IMR-90 (cell line): ENCODE results near the gene AXDND1. TPM values are rescaled to one million over a fixed set of nuclear protein-coding genes. Genes with fewer than 3 reads are reported as not detected.

Experiments
- ATAC-seq: fragments of 200-7000 bp; cut with Tn5 transposase; 2 replicates; pipeline ENCODE4 v1.9.1; 2020; ENCODE audit warnings: low read depth, mild to moderate bottlenecking, moderate library complexity
- BruUV-seq: library from RNA; stranded (reverse); fragments of 400-500 nt; replicated peaks from 2 replicates; lab custom pipeline; 2021; lab: Mats Ljungman, UMichigan
- CTCF ChIA-PET: fragments of 300-600 bp; formaldehyde crosslinking; extraction: SDS; loops from one replicate; lab custom pipeline; 2021; ENCODE audit warnings: antibody characterized with exemption; lab: Yijun Ruan, JAX
- POLR2A ChIA-PET: fragments of 300-600 bp; sonication (Branson Sonifier 250); formaldehyde crosslinking; loops from one replicate; lab custom pipeline; 2022; ENCODE audit warnings: antibody characterized with exemption; ENCODE audit not compliant: unreplicated experiment; lab: Charles Lee
- DNase-seq: peaks from one replicate; pipeline ENCODE4 v3.0.0; 2013
- H2AFZ ChIP-seq: replicated peaks from 2 replicates; pipeline ENCODE3; 2013; ENCODE audit warnings: low read length, mild to moderate bottlenecking; ENCODE audit not compliant: poor library complexity
- H2AK5ac ChIP-seq: 2 replicates; pipeline ENCODE4 v1.6.1; 2013; ENCODE audit warnings: low read depth, low read length, inconsistent platforms
- H2AK9ac ChIP-seq: replicated peaks from 2 replicates; pipeline ENCODE3; 2013; ENCODE audit warnings: mild to moderate bottlenecking, low read depth, low read length, moderate library complexity; ENCODE audit not compliant: poor library complexity
- H2BK120ac ChIP-seq: 2 replicates; pipeline ENCODE4 v1.6.1; 2013; ENCODE audit warnings: low read depth, low read length, inconsistent platforms
- H2BK15ac ChIP-seq: 3 replicates; pipeline ENCODE4 v1.6.1; 2013; ENCODE audit warnings: low read depth, low read length, inconsistent platforms
- H2BK20ac ChIP-seq: 2 replicates; pipeline ENCODE4 v1.6.1; 2013; ENCODE audit warnings: low read depth, mild to moderate bottlenecking, inconsistent platforms, low read length, moderate library complexity
- H2BK5ac ChIP-seq: 2 replicates; pipeline ENCODE4 v1.6.1; 2013; ENCODE audit warnings: mild to moderate bottlenecking, low read depth, low read length, inconsistent platforms; ENCODE audit not compliant: poor library complexity, severe bottlenecking
- H3K14ac ChIP-seq: replicated peaks from 2 replicates; pipeline ENCODE4 v1.6.1; 2013; ENCODE audit warnings: low read depth, low read length, inconsistent platforms
- H3K18ac ChIP-seq: 2 replicates; pipeline ENCODE4 v1.6.1; 2013; ENCODE audit warnings: low read depth, low read length, control low read depth
- H3K23ac ChIP-seq: 2 replicates; pipeline ENCODE4 v1.6.1; 2013; ENCODE audit warnings: low read depth, low read length, inconsistent platforms
- H3K27ac ChIP-seq: 2 replicates; pipeline ENCODE4 v1.5.1; 2013; ENCODE audit warnings: mild to moderate bottlenecking, control low read depth, low read length; ENCODE audit not compliant: insufficient read depth
- H3K27me3 ChIP-seq: 2 replicates; pipeline ENCODE4 v1.6.1; 2013; ENCODE audit warnings: low read length; ENCODE audit not compliant: control insufficient read depth, insufficient read depth
- H3K36me3 ChIP-seq: 2 replicates; pipeline ENCODE4 v1.6.1; 2013; ENCODE audit warnings: low read length, mixed read lengths; ENCODE audit not compliant: control insufficient read depth, insufficient read depth
- H3K4ac ChIP-seq: 2 replicates; pipeline ENCODE4 v1.6.1; 2013; ENCODE audit warnings: low read depth, low read length, inconsistent platforms
- H3K4me1 ChIP-seq: 2 replicates; pipeline ENCODE4 v1.6.1; 2013; ENCODE audit warnings: low read length, mixed read lengths; ENCODE audit not compliant: control insufficient read depth, insufficient read depth
- H3K4me2 ChIP-seq: 2 replicates; pipeline ENCODE4 v1.6.1; 2013; ENCODE audit warnings: low read depth, mild to moderate bottlenecking, control low read depth, low read length, moderate library complexity
- H3K4me3 ChIP-seq: 2 replicates; pipeline ENCODE4 v1.5.1; 2013; ENCODE audit warnings: low read depth, mild to moderate bottlenecking, control low read depth, low read length, moderate library complexity; ENCODE audit not compliant: insufficient read depth
- H3K56ac ChIP-seq: 2 replicates; pipeline ENCODE4 v1.6.1; 2013; ENCODE audit warnings: low read length, inconsistent platforms; ENCODE audit not compliant: insufficient read depth; ENCODE audit errors: extremely low read depth
- H3K79me1 ChIP-seq, 2 experiments: 2 replicates each; pipeline ENCODE4 v1.6.1; 2013; ENCODE audit warnings: low read length in 2 of 2, inconsistent platforms in 1 of 2, low read depth in 1 of 2
- H3K9ac ChIP-seq: 2 replicates; pipeline ENCODE4 v1.6.1; 2013; ENCODE audit warnings: low read depth, low read length, control low read depth
- H3K9me1 ChIP-seq: 2 replicates; pipeline ENCODE4 v1.6.1; 2013; ENCODE audit warnings: low read length, inconsistent platforms; ENCODE audit not compliant: insufficient read depth
- H3K9me3 ChIP-seq: 2 replicates; pipeline ENCODE4 v1.6.1; 2013; ENCODE audit warnings: low read length; ENCODE audit not compliant: control insufficient read depth, insufficient read depth
- H4K20me1 ChIP-seq: 2 replicates; pipeline ENCODE4 v1.6.1; 2013; ENCODE audit warnings: low read length, inconsistent platforms; ENCODE audit not compliant: insufficient read depth
- H4K5ac ChIP-seq: 2 replicates; pipeline ENCODE4 v1.6.1; 2013; ENCODE audit warnings: mild to moderate bottlenecking, low read depth, low read length, control low read depth
- H4K8ac ChIP-seq, 2 experiments: 2 replicates each; pipeline ENCODE4 v1.6.1; 2013; ENCODE audit warnings: low read depth in 2 of 2, low read length in 2 of 2, control low read depth in 1 of 2, inconsistent platforms in 1 of 2
- H4K91ac ChIP-seq: 2 replicates; pipeline ENCODE4 v1.6.1; 2013; ENCODE audit warnings: low read depth, low read length, inconsistent platforms; ENCODE audit not compliant: insufficient read depth
- BHLHE40 ChIP-seq: fragments of 150-350 bp; IDR thresholded peaks from 2 replicates; pipeline ENCODE4 v1.6.1; 2016; ENCODE audit warnings: mild to moderate bottlenecking, low read depth, low read length
- CEBPB ChIP-seq: IDR thresholded peaks from 2 replicates; pipeline ENCODE4 v1.6.1; 2012; ENCODE audit warnings: low read depth, low read length, improper control_type of control experiment
- CHD1 ChIP-seq: IDR thresholded peaks from 2 replicates; pipeline ENCODE4 v1.6.1; 2012; ENCODE audit warnings: low read depth, low read length, improper control_type of control experiment
- ELK1 ChIP-seq: fragments of 150-350 bp; IDR thresholded peaks from 2 replicates; pipeline ENCODE4 v1.6.1; 2016; ENCODE audit warnings: low read depth, mild to moderate bottlenecking, low read length, moderate library complexity, borderline replicate concordance
- FOS ChIP-seq: fragments of 150-350 bp; IDR thresholded peaks from 2 replicates; pipeline ENCODE4 v1.6.1; 2016; ENCODE audit warnings: low read depth, low read length
- MAFK ChIP-seq: IDR thresholded peaks from 2 replicates; pipeline ENCODE4 v1.6.1; 2012; ENCODE audit warnings: low read depth, low read length, improper control_type of control experiment
- MAZ ChIP-seq: IDR thresholded peaks from 2 replicates; pipeline ENCODE4 v1.6.1; 2012; ENCODE audit warnings: low read depth, mild to moderate bottlenecking, low read length, improper control_type of control experiment, moderate library complexity, borderline replicate concordance
- POLR2A ChIP-seq: IDR thresholded peaks from 2 replicates; pipeline ENCODE4 v1.6.1; 2012; ENCODE audit warnings: mild to moderate bottlenecking, low read depth, low read length
- RCOR1 ChIP-seq: IDR thresholded peaks from 2 replicates; pipeline ENCODE4 v1.6.1; 2012; ENCODE audit warnings: mild to moderate bottlenecking, low read length, improper control_type of control experiment; ENCODE audit not compliant: insufficient replicate concordance
- RFX5 ChIP-seq: IDR thresholded peaks from 2 replicates; pipeline ENCODE4 v1.8.0; 2012; ENCODE audit warnings: low read depth, mild to moderate bottlenecking, low read length, moderate library complexity
- SMC3 ChIP-seq: fragments of 150-350 bp; IDR thresholded peaks from 2 replicates; pipeline ENCODE4 v1.6.1; 2016; ENCODE audit warnings: low read depth, mild to moderate bottlenecking, antibody characterized with exemption, low read length, moderate library complexity
- USF2 ChIP-seq: fragments of 150-350 bp; IDR thresholded peaks from 2 replicates; pipeline ENCODE4 v1.6.1; 2017; ENCODE audit warnings: mild to moderate bottlenecking, antibody characterized with exemption, low read length, low read depth
- WGBS, 2 experiments: methylation state at CpG; one replicate each; pipeline versions ENCODE4 v1.1.5 to v1.1.7; 2013; ENCODE audit warnings: missing lambda C conversion rate in 2 of 2; ENCODE audit not compliant: insufficient read length in 1 of 2; ENCODE audit errors: extremely low coverage in 2 of 2; 5-methylcytosine and 5-hydroxymethylcytosine counted together
- dilution Hi-C: fragments of 300-500 bp; cut with HindIII; formaldehyde crosslinking; loops from one replicate; pipeline ENCODE4 v1.14.3; 2018; ENCODE audit warnings: low sequenced_read_pairs; ENCODE audit not compliant: unreplicated experiment
- in situ Hi-C: fragments of 300-500 bp; cut with MboI; formaldehyde crosslinking; loops from 3 replicates; pipeline ENCODE4 v1.14.3; 2019; ENCODE audit warnings: low sequenced_read_pairs, inconsistent platforms, mixed read lengths
- intact Hi-C: fragments of 100-400 bp; cut with micrococcal nuclease; formaldehyde crosslinking; loops from 2 replicates; pipeline ENCODE4 v1.10.0; 2022
- polyA plus RNA-seq, 3 experiments: library from polyadenylated mRNA; depleted of rRNA; stranded (reverse); fragments of >200 nt; gene quantifications; 2 replicates each; pipeline ENCODE4 v1.2.3, GENCODE V29; 2012; ENCODE audit warnings: low replicate concordance in 1 of 3
- total RNA-seq: library from RNA; depleted of rRNA; stranded (reverse); fragments of >200 nt; gene quantifications from 2 replicates; pipeline ENCODE4 v1.2.3, GENCODE V29; 2012
- TF ChIP-seq, protein P1 (sequence below): conservative IDR thresholded peaks from 2 replicates; pipeline ENCODE4 v1.5.1; 2012; ENCODE audit warnings: mild to moderate bottlenecking, low read depth, low read length, improper control_type of control experiment

AXDND1 gene
- total and polyA plus RNA-seq, 2 of the 4 experiments (the other 2 are of a cell fraction): not detected

DNA sequence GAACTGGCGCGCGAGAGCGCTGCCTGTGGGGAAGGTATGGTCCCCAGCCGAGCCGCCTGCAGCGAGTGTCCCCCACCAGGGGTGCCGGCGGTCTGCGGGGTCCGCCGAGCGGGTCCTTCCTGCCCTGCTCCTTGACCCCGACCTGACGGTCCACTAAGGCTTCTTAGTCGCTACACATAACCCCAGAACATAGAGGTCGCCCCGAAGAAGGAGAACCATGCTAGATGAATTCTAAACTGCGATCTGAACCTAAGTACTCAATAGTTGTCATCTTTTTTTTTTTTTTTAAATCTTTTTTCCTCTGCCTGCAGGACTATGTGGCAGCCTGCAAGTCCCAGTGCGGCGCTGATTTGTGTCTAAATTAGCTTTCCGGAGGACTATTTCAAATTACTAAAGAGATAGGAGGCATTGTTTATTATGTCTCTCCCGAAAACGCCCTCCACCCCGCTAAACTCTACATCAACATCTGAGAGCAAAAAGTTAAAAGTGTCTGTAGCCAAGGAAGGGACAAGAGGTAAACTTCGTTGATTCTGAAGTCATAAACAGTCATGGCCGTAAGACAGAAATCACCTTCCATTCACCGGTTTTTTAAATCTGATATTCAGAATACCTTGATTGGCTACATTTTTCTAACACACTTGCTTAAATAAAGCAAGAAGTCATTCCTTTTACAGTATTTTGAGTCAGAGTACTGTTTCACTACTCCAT is 476 bp downstream of the AXDND1 start:
- H4K8ac ChIP-seq: peak overlapping the region; percentile 75 to 99
- H3K27ac ChIP-seq: peak overlapping the region; percentile 91
- H3K9ac ChIP-seq: peak overlapping the region; percentile 94
- dilution Hi-C loops: no loop called here
- H2BK20ac ChIP-seq: no peak overlapping the region
- H3K36me3 ChIP-seq: no peaks in the 10 kb centered on the region
- peak overlapping the region; percentile 57; the same call in 1 of the 2 replicates for H4K91ac ChIP-seq
- DNase-seq: peak; percentile 8
- H4K5ac ChIP-seq: peak overlapping the region; percentile 62
- no peak overlapping the region; the same call in 2 of the 3 replicates for H2BK15ac ChIP-seq
- no TSS peak for BruUV-seq
- H4K20me1 ChIP-seq: no peaks in the 10 kb centered on the region
- CTCF ChIA-PET: interaction anchor here (0.6 to 1.0 kb wide), 2 partner anchors 72 to 412 kb away, joined by 3 read pairs; no protein-coding TSS in a partner anchor
- H3K18ac ChIP-seq: no peak overlapping the region; the same call in 1 of the 2 replicates
- H3K27me3 ChIP-seq: no peaks in the 10 kb centered on the region
- in situ Hi-C loops: loop anchor here (5.0 to 10.0 kb wide), 3 partner anchors 114 to 831 kb away; no protein-coding TSS in a partner anchor
- H3K4me1 ChIP-seq: peaks cover 2% of the 10 kb centered on the region; the same call in 1 of the 2 replicates
- peak overlapping the region; percentile 100 for H3K56ac ChIP-seq
- H2BK120ac ChIP-seq: peak overlapping the region; percentile 29; the same call in 1 of the 2 replicates
- H2AK5ac ChIP-seq: no peak overlapping the region
- peak overlapping the region; percentile 58 for H3K4me3 ChIP-seq
- H2AFZ ChIP-seq: peak overlapping the region; percentile 98
- WGBS, 2 experiments: 0% methylated on average over 3 of the region's 28 CpGs; no CpG with 5 or more reads in 1 of the 2 experiments
- ATAC-seq: peak; percentile 9
- H3K79me1 ChIP-seq: no peaks in the 10 kb centered on the region
- intact Hi-C loops: loop anchor here (5.0 kb wide), 2 partner anchors 446 to 834 kb away; no protein-coding TSS in a partner anchor
- H3K4ac ChIP-seq: peak overlapping the region; percentile 99; the same call in 1 of the 2 replicates
- H3K9me3 ChIP-seq: no peaks in the 10 kb centered on the region
- H2AK9ac ChIP-seq: peak overlapping the region; percentile 82
- H3K14ac ChIP-seq: peak overlapping the region; percentile 74
- peak overlapping the region; percentile 55; the same call in 1 of the 2 replicates for H3K23ac ChIP-seq
- POLR2A ChIA-PET: interaction anchor here (0.6 to 0.7 kb wide), 4 partner anchors 38 to 150 kb away, joined by 3 to 10 read pairs (median 4); no protein-coding TSS in a partner anchor
- no peaks in the 10 kb centered on the region for H3K9me1 ChIP-seq
- H2BK5ac ChIP-seq: peak overlapping the region; percentile 38
- H3K4me2 ChIP-seq: peak overlapping the region; percentile 88
- TF ChIP-seq CHD1 (no peak), MAZ (no peak), USF2 (no peak), FOS (no peak), RCOR1 (no peak), CEBPB (no peak), MAFK (no peak), SMC3 (no peak), BHLHE40 (no peak), RFX5 (no peak), POLR2A (no peak; the same call in 1 of the 2 replicates), ELK1 (no peak)
- TF ChIP-seq, protein P1, sequence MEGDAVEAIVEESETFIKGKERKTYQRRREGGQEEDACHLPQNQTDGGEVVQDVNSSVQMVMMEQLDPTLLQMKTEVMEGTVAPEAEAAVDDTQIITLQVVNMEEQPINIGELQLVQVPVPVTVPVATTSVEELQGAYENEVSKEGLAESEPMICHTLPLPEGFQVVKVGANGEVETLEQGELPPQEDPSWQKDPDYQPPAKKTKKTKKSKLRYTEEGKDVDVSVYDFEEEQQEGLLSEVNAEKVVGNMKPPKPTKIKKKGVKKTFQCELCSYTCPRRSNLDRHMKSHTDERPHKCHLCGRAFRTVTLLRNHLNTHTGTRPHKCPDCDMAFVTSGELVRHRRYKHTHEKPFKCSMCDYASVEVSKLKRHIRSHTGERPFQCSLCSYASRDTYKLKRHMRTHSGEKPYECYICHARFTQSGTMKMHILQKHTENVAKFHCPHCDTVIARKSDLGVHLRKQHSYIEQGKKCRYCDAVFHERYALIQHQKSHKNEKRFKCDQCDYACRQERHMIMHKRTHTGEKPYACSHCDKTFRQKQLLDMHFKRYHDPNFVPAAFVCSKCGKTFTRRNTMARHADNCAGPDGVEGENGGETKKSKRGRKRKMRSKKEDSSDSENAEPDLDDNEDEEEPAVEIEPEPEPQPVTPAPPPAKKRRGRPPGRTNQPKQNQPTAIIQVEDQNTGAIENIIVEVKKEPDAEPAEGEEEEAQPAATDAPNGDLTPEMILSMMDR: no peak
